ENCODE results near the gene ENOX1.

Gene ENOX1

GRCh38 chr13:43387880-43388279 is 398.9 kb downstream of the ENOX1 start:
- Histone ChIP-seq H3K23ac (ENCODE audit: low read length) (no peak overlapping the region), H3K18ac (ENCODE audit: low read length) (no peak overlapping the region), H2AFZ (ENCODE audit: insufficient read depth, low read length, poor library complexity) (no peak overlapping the region), H2BK120ac (ENCODE audit: insufficient read depth, low read length, poor library complexity) (no peak overlapping the region), H3K4me1 (ENCODE audit: control insufficient read depth in 1 of 2, insufficient read depth in 2 of 2, low read length in 2 of 2) (peaks cover 0 to 3% of the 10 kb centered on the region in 2 experiments), H2BK12ac (ENCODE audit: low read length) (no peak overlapping the region), H3K79me2 (ENCODE audit: control insufficient read depth, insufficient read depth, low read length, poor library complexity) (no peaks in the 10 kb centered on the region), H2AK5ac (ENCODE audit: low read length) (no peak overlapping the region), H3K9me3 (ENCODE audit: insufficient read depth, low read depth, low read length) (no peaks in the 10 kb centered on the region), H3K36me3 (ENCODE audit: control insufficient read depth in 1 of 2, insufficient read depth in 2 of 2, low read length in 2 of 2) (no peaks in the 10 kb centered on the region), H2BK5ac (ENCODE audit: low read depth, low read length, poor library complexity) (no peak overlapping the region), H3K4me3 (ENCODE audit: low read depth, low read length) (no peak overlapping the region), H3K9ac (ENCODE audit: low read length) (no peak overlapping the region), H3K27ac (ENCODE audit: low read depth, low read length) (no peak overlapping the region), H3K4ac (ENCODE audit: low read depth, low read length) (no peak overlapping the region), H4K8ac (ENCODE audit: low read depth, low read length) (no peak overlapping the region), H3K79me1 (ENCODE audit: low read length) (no peaks in the 10 kb centered on the region), H3K4me2 (ENCODE audit: low read length) (no peak overlapping the region), H3K14ac (ENCODE audit: low read length) (no peak overlapping the region), H4K12ac (ENCODE audit: low read depth, low read length) (no peak overlapping the region), H3K27me3 (ENCODE audit: insufficient read depth, low read length) (no peaks in the 10 kb centered on the region), H4K91ac (ENCODE audit: low read depth, low read length) (no peak overlapping the region)
- no peak for DNase-seq
- WGBS (ENCODE audit: extremely low coverage, insufficient coverage, insufficient read length), result no CpG with 5 or more reads among the region's 2 CpGs

DNA sequence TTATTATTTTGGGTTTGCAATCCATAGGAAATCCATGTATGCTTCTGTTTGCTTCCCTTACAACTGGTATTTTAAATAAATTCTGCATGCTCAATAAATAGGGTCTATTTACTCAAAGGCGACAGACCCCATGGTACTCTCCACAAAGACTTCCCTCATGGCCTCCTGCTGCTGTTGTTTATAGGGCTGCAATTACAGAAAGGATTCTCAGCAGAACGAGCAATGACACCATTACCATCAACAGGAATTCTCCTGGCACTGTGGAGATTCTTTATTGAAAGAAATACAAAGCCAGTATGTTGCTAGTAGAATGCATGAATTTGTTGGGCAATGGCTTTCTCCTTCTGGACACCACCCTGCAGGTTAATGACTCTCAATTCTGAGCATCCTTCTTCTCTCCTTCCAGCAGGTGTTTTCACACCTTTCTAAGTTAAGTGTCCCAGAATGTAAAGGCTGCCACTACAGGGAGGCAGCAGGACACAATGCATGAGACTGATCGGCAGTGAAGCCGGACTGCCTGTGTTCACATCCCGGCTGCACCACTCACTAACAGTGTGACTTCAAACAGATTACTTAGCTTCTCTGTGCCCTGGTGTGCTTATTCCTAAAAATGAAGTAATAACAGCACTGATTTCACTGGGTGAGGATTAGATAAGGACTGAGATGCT is 403.1 kb downstream of the ENOX1 start:
- Histone ChIP-seq H2BK5ac (ENCODE audit: low read depth, low read length, poor library complexity) (no peak overlapping the region), H3K4me3 (ENCODE audit: low read depth, low read length) (no peak overlapping the region), H3K27me3 (ENCODE audit: insufficient read depth, low read length) (no peaks in the 10 kb centered on the region), H2AK5ac (ENCODE audit: low read length) (no peak overlapping the region), H3K4me1 (ENCODE audit: control insufficient read depth in 1 of 2, insufficient read depth in 2 of 2, low read length in 2 of 2) (peaks cover 0 to 2% of the 10 kb centered on the region in 2 experiments), H3K27ac (ENCODE audit: low read depth, low read length) (no peak overlapping the region), H3K36me3 (ENCODE audit: control insufficient read depth in 1 of 2, insufficient read depth in 2 of 2, low read length in 2 of 2) (no peaks in the 10 kb centered on the region), H2BK120ac (ENCODE audit: insufficient read depth, low read length, poor library complexity) (no peak overlapping the region), H3K4ac (ENCODE audit: low read depth, low read length) (no peak overlapping the region), H3K79me1 (ENCODE audit: low read length) (no peaks in the 10 kb centered on the region), H4K91ac (ENCODE audit: low read depth, low read length) (no peak overlapping the region), H2BK12ac (ENCODE audit: low read length) (no peak overlapping the region), H2AFZ (ENCODE audit: insufficient read depth, low read length, poor library complexity) (no peak overlapping the region), H3K14ac (ENCODE audit: low read length) (no peak overlapping the region), H3K18ac (ENCODE audit: low read length) (no peak overlapping the region), H3K9ac (ENCODE audit: low read length) (no peak overlapping the region), H3K4me2 (ENCODE audit: low read length) (no peak overlapping the region), H3K9me3 (ENCODE audit: insufficient read depth, low read depth, low read length) (no peaks in the 10 kb centered on the region), H3K23ac (ENCODE audit: low read length) (no peak overlapping the region), H4K8ac (ENCODE audit: low read depth, low read length) (no peak overlapping the region), H4K12ac (ENCODE audit: low read depth, low read length) (no peak overlapping the region), H3K79me2 (ENCODE audit: control insufficient read depth, insufficient read depth, low read length, poor library complexity) (no peaks in the 10 kb centered on the region)
- DNase-seq, result no peak
- no CpG with 5 or more reads among the region's 5 CpGs for WGBS (ENCODE audit: extremely low coverage, insufficient coverage, insufficient read length)

GRCh38 chr13:43379738-43380137 is 407.0 kb downstream of the ENOX1 start:
- Histone ChIP-seq H2BK5ac (ENCODE audit: low read depth, low read length, poor library complexity) (no peak overlapping the region), H3K9me3 (ENCODE audit: insufficient read depth, low read depth, low read length) (no peaks in the 10 kb centered on the region), H3K23ac (ENCODE audit: low read length) (no peak overlapping the region), H2BK12ac (ENCODE audit: low read length) (no peak overlapping the region), H2AK5ac (ENCODE audit: low read length) (no peak overlapping the region), H3K14ac (ENCODE audit: low read length) (no peak overlapping the region), H2AFZ (ENCODE audit: insufficient read depth, low read length, poor library complexity) (no peak overlapping the region), H3K27me3 (ENCODE audit: insufficient read depth, low read length) (no peaks in the 10 kb centered on the region), H3K9ac (ENCODE audit: low read length) (no peak overlapping the region), H3K4me3 (ENCODE audit: low read depth, low read length) (no peak overlapping the region), H3K4me1 (ENCODE audit: control insufficient read depth in 1 of 2, insufficient read depth in 2 of 2, low read length in 2 of 2) (no peaks in the 10 kb centered on the region), H3K4ac (ENCODE audit: low read depth, low read length) (no peak overlapping the region), H4K12ac (ENCODE audit: low read depth, low read length) (no peak overlapping the region), H3K79me1 (ENCODE audit: low read length) (no peaks in the 10 kb centered on the region), H3K36me3 (ENCODE audit: control insufficient read depth in 1 of 2, insufficient read depth in 2 of 2, low read length in 2 of 2) (no peaks in the 10 kb centered on the region), H3K4me2 (ENCODE audit: low read length) (no peak overlapping the region), H3K79me2 (ENCODE audit: control insufficient read depth, insufficient read depth, low read length, poor library complexity) (no peaks in the 10 kb centered on the region), H3K18ac (ENCODE audit: low read length) (no peak overlapping the region), H4K91ac (ENCODE audit: low read depth, low read length) (no peak overlapping the region), H3K27ac (ENCODE audit: low read depth, low read length) (no peak overlapping the region), H4K8ac (ENCODE audit: low read depth, low read length) (no peak overlapping the region), H2BK120ac (ENCODE audit: insufficient read depth, low read length, poor library complexity) (no peak overlapping the region)
- DNase-seq, result no peak
- WGBS (ENCODE audit: extremely low coverage, insufficient coverage, insufficient read length), result no CpG with 5 or more reads among the region's 1 CpG

GRCh38 chr13:43377973-43378372 is 408.8 kb downstream of the ENOX1 start:
- no peak overlapping the region for H3K27ac ChIP-seq (ENCODE audit: low read depth, low read length)
- H3K4ac ChIP-seq (ENCODE audit: low read depth, low read length), result no peak overlapping the region
- H3K4me1 ChIP-seq (ENCODE audit: control insufficient read depth in 1 of 2, insufficient read depth in 2 of 2, low read length in 2 of 2), result no peaks in the 10 kb centered on the region
- H3K79me2 ChIP-seq (ENCODE audit: control insufficient read depth, insufficient read depth, low read length, poor library complexity), result no peaks in the 10 kb centered on the region
- no peaks in the 10 kb centered on the region for H3K79me1 ChIP-seq (ENCODE audit: low read length)
- H3K36me3 ChIP-seq (ENCODE audit: control insufficient read depth in 1 of 2, insufficient read depth in 2 of 2, low read length in 2 of 2), result no peaks in the 10 kb centered on the region
- H2BK5ac ChIP-seq (ENCODE audit: low read depth, low read length, poor library complexity), result no peak overlapping the region
- no peak overlapping the region for H2AFZ ChIP-seq (ENCODE audit: insufficient read depth, low read length, poor library complexity)
- no peak for DNase-seq
- H4K91ac ChIP-seq (ENCODE audit: low read depth, low read length), result no peak overlapping the region
- no peak overlapping the region for H3K18ac ChIP-seq (ENCODE audit: low read length)
- no CpG with 5 or more reads among the region's 1 CpG for WGBS (ENCODE audit: extremely low coverage, insufficient coverage, insufficient read length)
- H3K14ac ChIP-seq (ENCODE audit: low read length), result no peak overlapping the region
- H4K8ac ChIP-seq (ENCODE audit: low read depth, low read length), result no peak overlapping the region
- H3K4me2 ChIP-seq (ENCODE audit: low read length), result no peak overlapping the region
- no peak overlapping the region for H4K12ac ChIP-seq (ENCODE audit: low read depth, low read length)
- no peak overlapping the region for H2AK5ac ChIP-seq (ENCODE audit: low read length)
- H3K23ac ChIP-seq (ENCODE audit: low read length), result no peak overlapping the region
- H3K9me3 ChIP-seq (ENCODE audit: insufficient read depth, low read depth, low read length), result no peaks in the 10 kb centered on the region
- H3K27me3 ChIP-seq (ENCODE audit: insufficient read depth, low read length), result no peaks in the 10 kb centered on the region
- no peak overlapping the region for H2BK120ac ChIP-seq (ENCODE audit: insufficient read depth, low read length, poor library complexity)
- no peak overlapping the region for H3K9ac ChIP-seq (ENCODE audit: low read length)
- H3K4me3 ChIP-seq (ENCODE audit: low read depth, low read length), result no peak overlapping the region
- no peak overlapping the region for H2BK12ac ChIP-seq (ENCODE audit: low read length)
